ENCODE data around the gene PLCH1. TPM values are rescaled to one million over a fixed set of nuclear protein-coding genes. Genes with fewer than 3 reads are reported as not detected.

The PLCH1 gene
- total and polyA plus RNA-seq, 12 donors: under 0.01 to 0.28 (median 0.10) TPM; not detected in 2

DNA sequence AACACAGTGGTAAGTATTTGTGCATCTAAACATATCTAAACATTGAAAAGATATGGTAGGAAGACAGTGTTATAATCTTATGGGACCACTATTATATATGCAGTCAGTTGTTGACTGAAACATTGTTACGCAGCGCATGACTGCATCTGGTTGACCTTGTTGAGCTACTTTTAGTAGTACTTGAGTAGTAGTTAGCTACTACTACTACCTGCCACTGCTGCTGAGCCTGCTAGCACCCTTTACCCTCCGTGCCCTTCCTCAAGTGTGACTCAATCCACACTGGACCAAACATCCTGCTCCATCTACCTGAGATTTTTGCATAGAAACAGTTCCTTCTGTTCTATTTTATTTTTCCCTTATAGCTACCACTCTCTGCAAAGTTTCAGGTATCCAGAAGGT lies 327.8 kb downstream of the PLCH1 start:
- no peak for TF ChIP-seq POLR2A (IDR thresholded peaks at IDR 0.05)
- TF ChIP-seq, protein P1, sequence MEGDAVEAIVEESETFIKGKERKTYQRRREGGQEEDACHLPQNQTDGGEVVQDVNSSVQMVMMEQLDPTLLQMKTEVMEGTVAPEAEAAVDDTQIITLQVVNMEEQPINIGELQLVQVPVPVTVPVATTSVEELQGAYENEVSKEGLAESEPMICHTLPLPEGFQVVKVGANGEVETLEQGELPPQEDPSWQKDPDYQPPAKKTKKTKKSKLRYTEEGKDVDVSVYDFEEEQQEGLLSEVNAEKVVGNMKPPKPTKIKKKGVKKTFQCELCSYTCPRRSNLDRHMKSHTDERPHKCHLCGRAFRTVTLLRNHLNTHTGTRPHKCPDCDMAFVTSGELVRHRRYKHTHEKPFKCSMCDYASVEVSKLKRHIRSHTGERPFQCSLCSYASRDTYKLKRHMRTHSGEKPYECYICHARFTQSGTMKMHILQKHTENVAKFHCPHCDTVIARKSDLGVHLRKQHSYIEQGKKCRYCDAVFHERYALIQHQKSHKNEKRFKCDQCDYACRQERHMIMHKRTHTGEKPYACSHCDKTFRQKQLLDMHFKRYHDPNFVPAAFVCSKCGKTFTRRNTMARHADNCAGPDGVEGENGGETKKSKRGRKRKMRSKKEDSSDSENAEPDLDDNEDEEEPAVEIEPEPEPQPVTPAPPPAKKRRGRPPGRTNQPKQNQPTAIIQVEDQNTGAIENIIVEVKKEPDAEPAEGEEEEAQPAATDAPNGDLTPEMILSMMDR (IDR thresholded peaks at IDR 0.05): no peak
- 55 to 91% (median 90%) methylated on average over 3 of the region's 3 CpGs for WGBS, 4 donors
- Histone ChIP-seq H3K36me3 (replicated peaks in 1 of 2) (no peaks in the 10 kb centered on the region), H3K4me3 (no peak overlapping the region), H3K9me3 (replicated peaks in 1 of 3) (no peaks in the 10 kb centered on the region), H3K4me1 (replicated peaks in 1 of 2) (no peaks in the 10 kb centered on the region), H3K27ac (no peak overlapping the region), H3K27me3 (no peaks in the 10 kb centered on the region)
- DNase-seq: no peak
- intact Hi-C loops (cut with DNase I): no loop called here

DNA sequence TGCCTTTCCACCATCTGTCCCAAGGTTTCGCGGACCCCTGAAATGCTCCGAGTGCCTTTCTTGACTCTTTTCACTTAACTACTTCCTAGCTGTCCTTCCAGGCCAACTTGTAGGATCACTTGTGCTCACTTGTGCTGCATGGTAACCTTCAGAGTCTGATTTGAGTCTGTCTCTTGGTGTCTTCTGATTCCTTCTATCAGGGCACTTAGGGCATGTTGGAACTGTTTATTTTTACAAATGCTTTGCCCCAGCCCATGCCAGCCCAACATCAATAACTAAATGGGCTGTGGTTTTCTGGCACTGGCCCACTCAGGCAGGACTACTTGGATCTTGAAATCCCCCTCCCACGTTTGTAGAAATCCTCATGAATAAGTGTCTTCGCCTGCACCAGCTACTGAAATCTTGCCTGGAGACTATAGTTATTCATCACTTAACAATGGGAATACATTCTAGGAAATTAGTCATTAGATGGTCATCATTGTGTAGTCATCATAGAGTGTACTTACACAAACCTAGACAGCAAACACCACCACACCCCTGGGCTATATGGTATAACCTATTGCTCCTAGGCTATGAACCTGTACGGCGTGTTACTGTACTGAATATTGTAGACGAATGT lies 328.3 kb downstream of the PLCH1 start:
- no peak for DNase-seq
- H3K9me3 ChIP-seq (replicated peaks in 1 of 3): no peaks in the 10 kb centered on the region
- no peak overlapping the region for H3K27ac ChIP-seq
- H3K36me3 ChIP-seq (replicated peaks in 1 of 2): no peaks in the 10 kb centered on the region
- TF ChIP-seq, protein P1 (IDR thresholded peaks at IDR 0.05): no peak
- no peak for TF ChIP-seq POLR2A (IDR thresholded peaks at IDR 0.05)
- H3K4me1 ChIP-seq (replicated peaks in 1 of 2): no peaks in the 10 kb centered on the region
- intact Hi-C loops (cut with DNase I): no loop called here
- no peak overlapping the region for H3K4me3 ChIP-seq
- H3K27me3 ChIP-seq: no peaks in the 10 kb centered on the region
- WGBS, 4 donors: 76 to 86% (median 79%) methylated on average over 8 of the region's 8 CpGs

DNA sequence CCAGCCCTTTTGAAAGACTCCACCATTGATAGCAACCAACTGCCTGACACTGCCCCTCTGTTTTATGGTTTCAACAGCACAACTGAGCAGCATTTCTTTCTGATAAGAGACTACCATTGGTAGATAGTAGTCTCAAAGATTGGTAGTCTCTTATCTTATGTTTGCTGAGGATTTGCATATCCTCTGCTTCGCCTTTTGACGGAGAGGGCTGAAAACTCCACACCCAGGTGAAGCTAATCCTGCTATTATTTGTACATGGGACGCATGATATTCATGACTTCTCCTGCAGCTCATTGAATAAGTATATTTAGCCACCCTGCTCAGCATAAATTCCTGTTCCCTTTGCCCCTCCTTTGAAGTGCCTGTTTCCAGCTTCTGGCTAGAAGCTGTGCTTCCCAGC lies 332.0 kb downstream of the PLCH1 start:
- intact Hi-C loops (cut with DNase I): no loop called here
- no peak for TF ChIP-seq POLR2A (IDR thresholded peaks at IDR 0.05)
- TF ChIP-seq, protein P1 (IDR thresholded peaks at IDR 0.05): no peak
- no peak for DNase-seq
- Histone ChIP-seq H3K4me1 (replicated peaks in 1 of 2) (no peaks in the 10 kb centered on the region), H3K36me3 (replicated peaks in 1 of 2) (no peaks in the 10 kb centered on the region), H3K27me3 (no peaks in the 10 kb centered on the region), H3K27ac (no peak overlapping the region), H3K9me3 (replicated peaks in 1 of 3) (no peaks in the 10 kb centered on the region), H3K4me3 (no peak overlapping the region)
- WGBS, 4 donors: 70 to 83% (median 74%) methylated on average over 3 of the region's 3 CpGs

DNA sequence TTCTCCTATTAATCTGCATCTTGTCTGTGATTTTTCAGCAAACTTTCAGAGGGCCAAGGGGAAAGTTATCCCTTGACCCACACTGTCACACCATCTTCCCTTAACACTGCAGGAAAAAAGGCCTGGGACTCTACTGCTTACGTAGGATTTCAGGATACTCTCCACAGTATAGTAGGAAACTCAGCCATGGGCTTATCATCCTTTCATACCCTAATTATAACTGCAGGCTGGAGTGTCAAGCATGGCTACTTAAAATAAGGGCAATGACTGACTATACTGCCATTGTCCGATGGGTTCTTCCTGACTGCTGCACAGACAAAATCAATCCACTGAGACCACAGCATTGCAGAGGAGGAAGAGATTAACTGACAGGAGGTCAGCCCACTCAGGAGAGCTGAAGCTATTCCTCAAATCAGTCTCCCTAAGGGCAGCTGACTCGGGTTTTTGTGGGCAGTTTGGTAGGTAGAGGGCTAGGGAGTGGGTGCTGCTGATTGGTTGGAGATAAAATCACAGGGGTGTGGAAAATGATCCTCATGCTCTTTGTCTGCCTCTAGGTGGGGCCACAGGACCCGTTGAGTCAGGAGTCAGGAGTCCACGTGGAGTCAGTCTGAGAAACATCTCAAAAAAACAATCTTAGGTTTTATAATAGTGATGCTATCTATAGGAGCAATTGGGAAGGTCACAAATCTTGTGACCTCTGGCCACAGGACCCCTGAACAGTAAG lies 333.2 kb downstream of the PLCH1 start:
- H3K27ac ChIP-seq: no peak overlapping the region
- no peaks in the 10 kb centered on the region for H3K36me3 ChIP-seq (replicated peaks in 1 of 2)
- DNase-seq: no peak
- H3K27me3 ChIP-seq: no peaks in the 10 kb centered on the region
- no peak for TF ChIP-seq POLR2A (IDR thresholded peaks at IDR 0.05)
- TF ChIP-seq, protein P1 (IDR thresholded peaks at IDR 0.05): no peak
- 71 to 82% (median 77%) methylated on average over 5 of the region's 5 CpGs for WGBS, 4 donors
- no peaks in the 10 kb centered on the region for H3K9me3 ChIP-seq (replicated peaks in 1 of 3)
- intact Hi-C loops (cut with DNase I): no loop called here
- H3K4me1 ChIP-seq (replicated peaks in 1 of 2): no peaks in the 10 kb centered on the region
- H3K4me3 ChIP-seq: no peak overlapping the region

Measured in adrenal gland (tissue), 12 donors.